ENCODE data around the gene CLIC5. TPM values are rescaled to one million over a fixed set of nuclear protein-coding genes. Genes with fewer than 3 reads are reported as not detected.

The CLIC5 gene
- total RNA-seq, 1 donor from 2014 or later, result 5.2 TPM

DNA sequence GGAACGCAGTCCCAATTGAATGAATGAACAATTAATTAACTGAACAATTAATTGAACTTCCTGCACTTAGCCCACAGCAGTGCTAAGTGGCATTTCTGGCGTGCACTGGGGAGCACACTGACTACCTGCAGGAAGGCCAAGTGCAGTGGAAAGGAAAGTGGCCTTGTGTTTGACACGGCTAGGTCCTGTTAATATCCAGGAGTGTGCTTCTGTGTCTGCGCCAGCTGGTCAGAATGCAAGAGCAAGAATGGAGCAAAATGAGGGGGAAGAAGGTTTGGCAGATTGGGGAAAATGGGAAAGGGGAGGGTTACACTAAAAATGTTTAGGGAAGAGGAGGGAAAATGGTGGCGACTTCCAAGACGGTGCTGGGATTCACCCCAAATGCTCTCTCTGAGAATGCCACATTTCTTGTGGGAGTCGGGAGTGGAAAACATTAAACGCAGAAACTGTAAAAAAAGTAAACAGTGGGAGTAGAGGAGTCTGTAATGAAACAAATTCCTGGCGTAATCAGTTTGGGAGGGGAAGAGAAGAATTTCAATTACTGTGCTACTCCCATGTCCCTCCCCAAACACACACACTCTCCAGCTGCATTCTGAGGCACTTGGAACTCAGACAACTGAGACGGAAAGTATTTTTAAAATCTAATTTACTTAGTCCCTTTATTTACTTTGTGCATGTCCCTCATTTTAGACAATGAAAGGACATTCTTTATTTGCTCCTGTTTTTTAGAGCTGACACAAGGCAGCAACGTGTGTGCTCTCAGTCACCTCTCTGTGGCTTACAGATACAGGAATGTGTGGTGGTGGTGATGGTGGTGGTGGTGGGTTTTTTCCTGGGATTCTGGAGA, 64.1 kb downstream of the CLIC5 start:
- TF ChIP-seq, protein P1, sequence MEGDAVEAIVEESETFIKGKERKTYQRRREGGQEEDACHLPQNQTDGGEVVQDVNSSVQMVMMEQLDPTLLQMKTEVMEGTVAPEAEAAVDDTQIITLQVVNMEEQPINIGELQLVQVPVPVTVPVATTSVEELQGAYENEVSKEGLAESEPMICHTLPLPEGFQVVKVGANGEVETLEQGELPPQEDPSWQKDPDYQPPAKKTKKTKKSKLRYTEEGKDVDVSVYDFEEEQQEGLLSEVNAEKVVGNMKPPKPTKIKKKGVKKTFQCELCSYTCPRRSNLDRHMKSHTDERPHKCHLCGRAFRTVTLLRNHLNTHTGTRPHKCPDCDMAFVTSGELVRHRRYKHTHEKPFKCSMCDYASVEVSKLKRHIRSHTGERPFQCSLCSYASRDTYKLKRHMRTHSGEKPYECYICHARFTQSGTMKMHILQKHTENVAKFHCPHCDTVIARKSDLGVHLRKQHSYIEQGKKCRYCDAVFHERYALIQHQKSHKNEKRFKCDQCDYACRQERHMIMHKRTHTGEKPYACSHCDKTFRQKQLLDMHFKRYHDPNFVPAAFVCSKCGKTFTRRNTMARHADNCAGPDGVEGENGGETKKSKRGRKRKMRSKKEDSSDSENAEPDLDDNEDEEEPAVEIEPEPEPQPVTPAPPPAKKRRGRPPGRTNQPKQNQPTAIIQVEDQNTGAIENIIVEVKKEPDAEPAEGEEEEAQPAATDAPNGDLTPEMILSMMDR (conservative IDR thresholded peaks at IDR 0.05; ENCODE audit: low read depth, low read length), result no peak
- no peak overlapping the region for H3K4me3 ChIP-seq (ENCODE audit: low read depth, low read length)
- DNase-seq (ENCODE audit: low read depth), result no peak

DNA sequence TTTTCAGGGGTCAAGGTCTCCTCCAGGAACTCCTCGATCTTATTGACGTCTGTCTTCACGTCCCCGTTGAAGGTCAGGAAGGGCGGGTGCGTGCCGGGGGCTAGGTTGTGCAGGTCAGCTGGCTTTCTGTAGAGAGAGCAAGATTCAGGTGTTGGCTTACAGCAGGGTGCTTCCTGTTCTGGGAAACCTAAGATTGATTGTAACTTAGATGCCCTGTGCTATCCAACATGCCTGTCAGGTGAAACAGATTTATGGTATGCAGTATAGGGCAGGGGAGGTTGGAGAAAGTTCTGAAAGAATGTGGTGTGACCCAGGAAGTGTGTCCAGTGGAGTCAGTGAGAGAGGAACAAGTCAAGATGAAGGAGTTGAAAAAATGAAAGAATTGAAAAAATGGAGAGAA, 66.4 kb downstream of the CLIC5 start:
- TF ChIP-seq, protein P1 (conservative IDR thresholded peaks at IDR 0.05; ENCODE audit: low read depth, low read length), result no peak
- no peak for DNase-seq (ENCODE audit: low read depth)
- no peak overlapping the region for H3K4me3 ChIP-seq (ENCODE audit: low read depth, low read length)

DNA sequence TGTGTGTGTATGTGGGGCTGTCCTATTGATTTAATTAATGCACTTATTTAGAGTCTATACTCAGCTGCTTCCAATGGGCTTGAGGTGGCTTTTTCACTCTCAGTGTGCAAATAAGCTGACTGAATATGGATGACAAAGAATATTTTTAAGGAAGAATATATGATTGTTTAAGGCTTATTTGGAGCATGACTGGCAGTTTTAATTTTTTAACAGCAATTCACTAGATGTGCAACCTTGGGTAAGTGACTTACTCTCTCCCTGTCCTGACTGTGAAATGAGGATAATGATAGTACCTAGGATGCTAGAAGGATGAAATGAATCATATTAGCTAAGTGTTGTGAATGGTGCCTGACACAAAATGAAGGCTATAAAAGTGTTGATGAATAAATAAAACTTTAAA, 67.9 kb downstream of the CLIC5 start:
- no peak for DNase-seq (ENCODE audit: low read depth)
- no peak overlapping the region for H3K4me3 ChIP-seq (ENCODE audit: low read depth, low read length)
- TF ChIP-seq, protein P1 (conservative IDR thresholded peaks at IDR 0.05; ENCODE audit: low read depth, low read length), result no peak

DNA sequence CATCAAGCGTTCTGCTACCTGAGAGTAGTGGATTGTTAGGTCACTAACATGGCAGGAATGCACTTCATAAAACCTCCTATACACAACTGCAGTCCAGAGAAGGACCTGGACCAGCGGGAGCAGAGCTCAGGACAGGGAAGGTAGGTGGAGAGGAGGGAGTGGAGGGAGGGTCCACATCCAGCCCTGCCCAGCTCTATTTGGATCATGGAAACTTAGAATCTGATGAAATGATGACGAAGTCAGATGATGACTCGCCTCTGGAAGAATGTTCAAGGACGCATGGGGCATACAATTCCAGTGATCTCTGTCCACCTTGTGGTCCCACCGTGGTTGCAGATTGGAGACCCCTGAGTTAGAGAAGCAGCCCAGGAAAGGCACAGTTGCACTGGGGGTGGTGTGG, 68.8 kb downstream of the CLIC5 start:
- TF ChIP-seq, protein P1 (conservative IDR thresholded peaks at IDR 0.05; ENCODE audit: low read depth, low read length), result no peak
- DNase-seq (ENCODE audit: low read depth), result no peak
- no peak overlapping the region for H3K4me3 ChIP-seq (ENCODE audit: low read depth, low read length)

DNA sequence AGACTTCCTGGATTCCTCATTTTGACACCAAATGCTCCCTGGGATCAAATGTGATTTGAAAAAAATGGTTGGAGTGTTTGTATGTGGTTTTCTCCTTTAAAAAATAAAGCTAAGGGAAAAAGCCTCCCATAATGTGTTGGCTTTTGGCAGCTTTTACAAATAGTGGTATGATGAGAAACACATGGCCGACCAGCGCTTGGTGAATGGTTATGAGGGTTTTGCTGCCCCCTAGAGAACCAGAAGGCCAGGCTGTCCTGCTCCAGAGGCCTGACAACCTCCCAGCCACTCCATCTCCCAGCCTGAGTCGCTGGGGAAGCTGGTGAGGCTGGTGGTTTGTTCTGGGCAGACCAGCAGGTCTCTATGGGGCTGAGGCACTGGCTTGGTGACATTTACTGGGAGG, 69.3 kb downstream of the CLIC5 start:
- DNase-seq (ENCODE audit: low read depth), result no peak
- TF ChIP-seq, protein P1 (conservative IDR thresholded peaks at IDR 0.05; ENCODE audit: low read depth, low read length), result no peak
- no peak overlapping the region for H3K4me3 ChIP-seq (ENCODE audit: low read depth, low read length)

DNA sequence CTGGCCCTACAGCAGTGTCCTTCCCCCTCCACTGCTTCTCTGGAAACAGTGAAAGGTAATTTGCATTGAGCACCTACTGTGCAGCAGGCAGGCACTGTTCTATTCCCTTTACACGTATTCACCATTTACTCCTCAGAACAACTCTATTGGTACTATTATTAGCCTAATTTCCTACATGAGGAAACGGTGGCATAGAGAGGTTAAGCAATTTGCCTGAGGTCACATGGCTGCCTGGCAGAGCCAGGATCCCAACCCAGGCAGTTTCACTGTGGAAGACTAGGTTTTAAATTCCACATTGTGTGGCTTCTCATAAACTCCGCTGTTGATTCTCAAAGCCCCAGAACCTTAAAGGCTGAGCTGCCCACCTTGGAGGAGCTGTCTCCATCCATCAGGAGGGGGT, 72.7 kb downstream of the CLIC5 start:
- TF ChIP-seq, protein P1 (conservative IDR thresholded peaks at IDR 0.05; ENCODE audit: low read depth, low read length), result no peak
- no peak overlapping the region for H3K4me3 ChIP-seq (ENCODE audit: low read depth, low read length)
- no peak for DNase-seq (ENCODE audit: low read depth)

DNA sequence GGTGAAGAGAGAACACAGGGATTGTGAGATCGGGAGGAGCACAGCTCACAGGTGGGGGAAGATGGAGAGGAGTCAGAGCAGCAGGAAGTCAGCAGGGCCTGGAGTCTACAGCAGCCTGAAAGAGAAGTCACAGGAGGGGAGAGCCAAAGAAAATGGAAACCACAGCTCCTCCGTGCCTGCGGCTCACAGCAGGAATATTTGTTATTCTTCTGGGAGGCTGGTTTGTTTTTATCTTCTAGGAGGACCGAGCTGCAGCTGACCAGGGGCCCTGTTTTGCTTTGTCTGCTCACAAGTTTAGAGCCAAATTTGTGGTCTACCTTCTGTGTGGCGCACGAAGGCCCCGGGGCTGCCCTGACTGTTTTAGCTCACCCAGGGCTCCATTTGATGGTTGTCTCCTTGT, 81.8 kb downstream of the CLIC5 start:
- TF ChIP-seq, protein P1 (conservative IDR thresholded peaks at IDR 0.05; ENCODE audit: low read depth, low read length), result no peak
- H3K4me3 ChIP-seq (ENCODE audit: low read depth, low read length), result no peak overlapping the region
- no peak for DNase-seq (ENCODE audit: low read depth)
